GM19463 (cell line): ENCODE results near the gene DPEP1.

Experiments
- ATAC-seq: cut with Tn5 transposase; IDR thresholded peaks from one replicate; pipeline ENCODE4 v1.9.1; 2021; ENCODE audit warnings: mild to moderate bottlenecking, moderate library complexity; ENCODE audit not compliant: unreplicated experiment

Gene DPEP1

DNA sequence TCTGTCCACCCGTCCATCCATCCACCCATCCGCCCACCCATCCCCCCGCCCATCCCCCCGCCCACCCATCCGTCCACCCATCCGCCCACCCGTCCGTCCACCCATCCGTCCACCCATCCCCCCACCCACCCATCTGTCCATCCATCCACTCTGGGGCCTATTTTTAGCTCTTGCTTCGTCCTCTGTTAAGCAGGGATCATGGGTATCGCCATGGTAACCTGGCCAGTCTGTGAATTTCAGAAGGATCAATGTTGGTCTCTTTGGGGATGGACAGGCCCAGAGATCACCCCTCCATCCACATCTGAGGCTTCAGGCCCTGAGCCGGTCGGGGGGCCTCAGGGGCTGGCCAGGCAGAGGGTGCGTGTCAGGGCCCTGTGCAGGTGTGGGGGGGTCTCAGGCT, 15.2 kb upstream of the DPEP1 start:
- no peak for ATAC-seq

DNA sequence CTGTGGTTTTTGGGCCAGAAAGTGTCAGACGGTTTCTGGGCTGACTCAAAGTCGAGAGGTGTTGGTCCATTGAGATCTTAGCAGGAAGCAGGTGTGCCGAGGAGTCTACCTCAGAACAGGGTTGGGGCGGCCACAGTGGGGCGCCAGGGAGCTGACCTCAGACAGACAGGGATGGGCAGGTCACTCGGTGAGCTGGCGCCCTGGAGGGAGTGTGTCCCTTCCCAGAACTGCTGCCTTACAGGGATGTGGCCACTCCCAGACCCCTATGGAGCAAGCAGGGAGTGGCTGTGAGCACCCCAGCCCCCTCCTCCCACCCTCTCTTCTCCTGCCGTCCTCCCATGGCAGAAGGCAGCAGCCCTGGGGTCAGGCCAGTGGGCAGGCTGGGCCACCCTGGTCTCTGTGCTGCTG, 14.0 kb upstream of the DPEP1 start:
- ATAC-seq: no peak

DNA sequence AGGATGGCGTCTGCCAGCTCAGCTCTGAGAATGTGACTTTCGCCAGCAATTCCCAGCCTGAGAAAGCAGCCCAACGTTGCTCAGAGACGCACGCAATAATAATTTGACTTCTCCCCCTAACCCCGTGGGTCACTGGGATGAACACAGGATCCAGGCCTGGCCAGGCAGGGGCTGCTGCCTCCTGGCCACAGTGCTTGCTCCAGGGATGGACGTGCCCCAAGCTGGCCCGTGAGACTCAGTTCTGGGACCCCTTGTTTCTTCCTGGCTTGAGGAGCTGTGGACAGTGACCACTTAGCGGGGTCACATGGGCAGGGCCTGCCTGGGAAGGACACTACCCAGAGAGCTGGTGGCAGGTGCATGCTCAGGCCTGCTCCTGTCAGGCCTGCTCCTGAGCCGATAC, 13.5 kb upstream of the DPEP1 start:
- ATAC-seq: no peak

DNA sequence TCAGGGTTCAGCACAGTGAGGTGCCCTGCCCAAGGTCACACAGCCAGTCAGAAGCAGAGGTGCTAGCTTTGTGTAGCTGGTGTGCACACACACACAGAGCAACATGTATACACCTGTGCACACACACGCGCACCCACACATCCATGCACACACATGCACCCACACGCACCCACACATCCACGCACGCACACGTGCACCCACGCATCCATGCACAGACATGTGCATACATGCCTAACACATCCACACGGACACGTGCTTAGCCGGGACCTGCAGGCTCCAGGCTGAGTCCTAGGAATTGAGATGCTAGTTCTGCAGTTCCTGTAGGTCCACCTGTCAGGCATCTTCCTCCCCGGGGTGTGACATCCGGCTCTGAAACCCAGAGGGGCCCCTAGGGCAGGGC, 13.0 kb upstream of the DPEP1 start:
- ATAC-seq: no peak

DNA sequence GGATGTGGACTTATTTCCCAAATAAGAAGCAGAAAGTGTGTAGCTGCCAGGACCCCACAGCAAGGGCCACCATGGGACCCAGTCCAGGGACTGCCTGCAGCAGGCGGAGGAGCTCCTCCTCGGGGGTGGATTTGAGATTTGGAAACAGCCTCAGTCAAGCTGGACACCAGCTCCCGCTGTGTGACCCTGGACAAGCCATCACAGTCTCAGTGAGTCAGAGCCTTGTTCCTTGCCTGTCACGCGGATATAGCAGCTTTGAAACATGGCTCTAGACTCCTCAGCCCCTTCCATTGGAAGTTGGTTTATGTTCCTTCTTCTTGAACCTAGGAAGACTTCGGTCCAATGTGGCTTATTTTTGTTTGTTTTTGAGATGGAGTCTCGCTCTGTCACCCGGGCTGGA, 12.5 kb upstream of the DPEP1 start:
- no peak for ATAC-seq

DNA sequence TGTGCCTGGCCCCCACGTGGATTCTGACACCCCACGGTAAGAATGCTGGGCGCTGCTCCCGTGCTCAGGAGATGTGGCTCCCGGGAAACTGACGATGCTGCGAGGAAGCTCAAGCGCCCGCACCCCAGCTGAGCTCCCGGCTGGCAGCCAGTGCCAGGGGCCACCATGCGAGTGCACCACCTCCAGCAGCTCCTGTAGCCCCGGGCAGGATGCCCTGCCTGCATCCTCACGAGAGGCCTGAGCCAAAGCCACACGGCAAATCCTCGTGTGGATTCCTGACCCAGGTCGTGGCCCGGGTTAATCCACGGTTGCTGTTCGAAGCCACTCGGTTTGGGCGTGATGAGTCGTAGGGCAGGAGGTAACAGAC, 11.6 kb upstream of the DPEP1 start:
- no peak for ATAC-seq

DNA sequence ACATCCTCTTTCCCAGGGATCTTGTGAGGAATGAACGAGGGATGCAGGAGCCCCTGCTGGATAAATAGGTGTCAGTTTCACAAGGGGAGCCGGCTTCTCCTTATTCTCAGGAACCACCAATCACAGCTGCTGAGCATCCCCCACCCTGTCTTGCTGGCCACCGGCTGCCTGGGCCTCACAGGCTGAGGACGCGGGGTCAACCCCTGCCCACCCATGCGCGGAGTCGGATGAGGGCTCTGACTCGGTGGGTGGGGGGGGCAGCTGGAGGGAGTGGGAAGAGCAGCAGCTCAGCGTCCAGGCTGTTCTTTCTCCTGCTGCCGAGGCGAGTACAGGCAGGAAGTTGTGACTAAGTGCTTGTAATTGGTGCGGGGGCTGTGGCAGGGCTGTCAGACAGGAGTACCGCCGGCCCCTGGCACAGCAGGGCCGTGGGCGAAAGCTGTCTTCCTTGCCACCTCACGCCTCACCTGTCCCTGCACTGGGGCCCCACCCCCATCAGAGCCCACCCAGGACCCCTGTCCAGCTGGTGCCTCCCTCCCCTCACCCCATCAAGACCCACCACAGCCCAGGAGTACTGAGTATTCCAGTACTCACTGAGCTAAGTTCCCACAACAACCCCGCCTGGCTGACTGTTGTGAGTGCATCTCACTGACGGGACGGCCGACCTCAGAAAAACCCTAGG, 11.0 kb upstream of the DPEP1 start:
- no peak for ATAC-seq

DNA sequence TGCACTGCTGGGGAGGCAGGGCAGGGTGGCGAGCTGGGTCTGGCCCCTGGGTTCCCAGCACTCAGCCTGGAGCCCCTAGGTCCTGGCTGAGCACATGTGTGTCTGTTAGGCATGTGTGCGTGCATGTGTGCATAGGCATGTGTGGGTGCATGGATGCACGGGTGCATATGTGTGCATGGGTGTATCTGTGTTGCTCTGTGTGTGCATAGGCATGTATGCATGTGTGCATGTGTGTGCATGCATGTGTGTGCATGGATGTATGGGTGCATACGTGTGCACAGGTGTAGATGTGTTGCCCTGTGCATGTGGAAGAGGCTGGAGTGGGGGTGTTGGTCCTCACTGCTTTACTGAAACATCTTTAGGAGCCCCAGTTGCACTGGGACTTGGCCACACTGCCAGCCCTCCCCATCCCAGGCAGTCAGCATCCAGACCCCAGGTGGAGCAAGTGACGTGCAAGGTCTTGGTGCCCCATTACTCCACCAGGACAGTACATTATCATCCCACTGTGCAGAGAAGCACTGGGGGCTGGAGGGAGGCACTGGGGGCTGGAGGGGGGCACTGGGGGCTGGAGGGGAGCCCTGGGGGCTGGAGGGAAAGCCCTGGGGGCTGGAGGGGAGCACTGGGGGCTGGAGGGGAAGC, 10.4 kb upstream of the DPEP1 start:
- ATAC-seq: no peak

DNA sequence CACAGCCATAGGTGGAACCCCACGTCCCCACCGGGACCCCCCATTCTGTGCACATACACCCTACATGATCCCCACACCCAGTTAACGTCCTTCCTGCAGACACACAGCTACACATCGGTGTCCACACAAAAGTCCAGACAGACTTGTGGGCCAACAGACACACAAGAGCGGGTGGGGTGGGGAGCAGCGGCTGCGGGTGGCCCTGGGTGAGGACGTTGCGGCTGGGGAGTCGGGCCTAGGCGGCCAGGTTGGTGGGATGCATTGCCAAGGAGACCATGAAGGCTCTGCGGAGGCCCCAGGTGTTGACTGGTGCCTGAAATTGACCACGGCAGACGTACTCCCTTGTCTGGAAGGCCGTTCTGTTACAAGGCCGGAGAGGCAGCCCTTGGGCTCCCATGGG, 8.7 kb upstream of the DPEP1 start:
- ATAC-seq: no peak

DNA sequence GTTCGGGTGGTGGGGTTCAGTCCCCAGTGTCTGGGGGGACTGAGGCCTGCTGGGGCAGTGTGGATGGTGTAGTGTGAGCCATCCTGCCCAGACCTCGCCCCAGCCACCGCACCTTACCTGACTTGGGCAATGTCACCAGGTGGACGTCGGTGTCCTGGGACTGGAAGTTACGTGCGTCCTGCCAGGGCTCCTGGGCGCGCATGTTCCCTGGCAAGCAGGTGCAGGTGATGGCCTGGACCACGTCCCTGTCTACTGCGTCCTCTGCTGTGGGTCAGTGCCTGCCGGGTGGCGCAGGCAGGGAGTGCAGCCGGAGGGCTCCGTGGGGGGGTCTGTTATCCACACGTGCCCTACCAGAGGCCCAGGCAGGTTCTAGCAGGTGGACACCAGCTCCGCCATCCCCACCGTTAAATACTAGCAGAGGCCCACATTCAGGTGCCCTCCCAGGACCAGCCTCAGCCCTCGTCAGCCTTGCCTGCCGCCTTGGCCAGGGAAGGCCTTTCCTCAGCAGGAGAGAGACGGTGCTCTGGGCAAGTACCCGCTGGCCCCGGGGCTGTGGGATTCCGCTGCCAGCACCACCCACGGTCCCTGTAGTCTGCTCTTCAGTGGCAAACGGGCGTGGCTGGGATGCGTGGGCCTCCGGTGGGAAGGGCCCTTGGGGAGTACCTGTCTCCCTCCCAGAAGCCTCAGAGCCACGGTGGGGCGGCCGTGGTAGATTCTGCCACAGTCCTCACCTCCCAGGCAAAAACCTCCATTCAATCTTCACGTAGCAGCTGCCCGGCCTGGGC, 8.1 kb upstream of the DPEP1 start:
- ATAC-seq: no peak

DNA sequence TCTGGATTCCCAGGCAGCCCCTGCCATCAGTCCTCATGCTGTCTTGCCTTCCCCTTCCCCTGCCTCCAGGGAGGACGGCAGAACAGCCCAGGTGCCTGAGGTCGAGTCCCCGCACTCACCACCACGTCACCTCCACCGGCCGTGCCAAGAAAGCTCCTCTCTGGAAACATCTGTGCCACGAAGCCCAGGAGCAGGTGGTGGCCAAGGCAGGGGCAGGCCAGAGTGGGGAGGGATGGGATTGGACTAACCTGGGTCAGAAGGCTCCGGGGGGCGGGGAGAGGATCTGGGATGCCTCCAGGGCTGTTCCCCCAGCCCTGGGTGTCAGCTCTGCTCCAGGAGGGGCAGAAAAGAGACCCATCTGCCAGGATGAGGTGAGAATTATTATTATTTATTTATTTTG, 7.4 kb upstream of the DPEP1 start:
- ATAC-seq: no peak

DNA sequence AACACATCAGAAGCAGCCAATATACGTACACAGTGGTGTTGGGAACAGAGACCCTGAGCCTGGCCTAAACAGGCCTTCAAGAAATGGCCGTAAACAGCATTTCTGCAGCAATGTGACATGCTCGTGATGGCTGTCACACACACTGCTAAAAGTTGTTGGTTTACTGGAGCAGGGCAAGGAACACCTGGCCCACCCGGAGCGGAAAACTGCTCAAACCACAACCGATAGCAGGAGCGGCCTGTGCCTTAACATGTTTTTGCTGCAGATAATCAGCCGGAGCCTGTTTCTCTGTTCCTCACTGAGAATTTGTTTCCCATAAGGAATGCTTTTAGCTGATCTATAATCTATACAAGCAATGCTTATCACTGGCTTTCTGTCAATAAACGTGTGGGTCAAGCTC, 6.0 kb upstream of the DPEP1 start:
- ATAC-seq: no peak

DNA sequence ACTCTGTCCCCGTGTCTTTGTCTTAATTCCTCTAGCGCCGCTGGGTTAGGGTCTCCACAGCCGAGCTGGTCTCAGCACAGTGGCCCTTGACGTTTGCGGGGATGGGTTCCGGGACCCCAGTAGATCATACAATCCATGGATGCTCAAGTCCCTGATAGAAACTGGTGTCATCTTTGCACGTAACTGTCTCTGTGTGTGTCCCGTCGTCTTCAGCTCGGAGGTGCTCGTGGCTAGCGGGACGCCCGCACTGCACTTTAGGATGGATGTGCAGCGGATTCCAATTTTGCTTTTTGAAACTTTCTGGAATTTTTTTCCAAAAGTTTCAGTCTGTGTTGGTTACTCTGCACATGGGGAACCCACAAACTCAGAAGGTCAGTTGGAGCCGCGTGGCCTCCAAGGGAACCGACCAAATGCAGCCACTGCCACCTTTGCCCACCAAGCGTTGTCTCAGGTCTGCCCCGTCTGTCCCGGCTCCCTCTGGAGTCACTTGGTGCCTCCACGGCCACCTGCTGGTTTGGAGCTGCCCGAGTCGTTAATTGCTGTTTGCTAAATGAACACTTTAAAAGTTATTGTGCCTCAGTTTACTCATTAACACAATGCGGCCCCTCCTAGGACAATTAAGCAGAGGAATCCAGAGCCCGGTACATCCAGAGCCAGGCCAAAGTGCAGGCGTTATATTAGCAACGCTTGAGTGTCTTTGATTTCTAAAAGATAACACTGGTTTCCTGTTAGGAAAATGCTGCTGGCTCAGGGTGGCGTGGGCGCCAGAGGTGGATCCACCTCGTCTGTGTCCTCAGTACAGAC, 5.3 kb upstream of the DPEP1 start:
- no peak for ATAC-seq

DNA sequence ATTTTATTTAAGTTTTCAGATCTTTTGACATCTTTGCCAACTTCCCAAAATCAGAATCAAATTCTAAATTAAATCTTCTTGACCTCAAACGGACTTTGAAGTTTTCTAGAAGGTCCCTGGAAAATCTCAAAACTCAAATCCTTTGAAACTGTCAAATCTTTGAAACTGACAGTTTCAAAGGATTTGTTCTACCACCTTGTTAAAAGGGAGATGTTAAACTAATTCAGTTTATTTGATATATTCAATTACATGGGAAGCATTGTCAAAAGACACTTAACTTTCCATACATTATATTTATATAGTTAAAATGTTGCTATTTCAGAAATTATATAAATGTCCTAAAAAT, 3.4 kb upstream of the DPEP1 start:
- ATAC-seq: no peak

DNA sequence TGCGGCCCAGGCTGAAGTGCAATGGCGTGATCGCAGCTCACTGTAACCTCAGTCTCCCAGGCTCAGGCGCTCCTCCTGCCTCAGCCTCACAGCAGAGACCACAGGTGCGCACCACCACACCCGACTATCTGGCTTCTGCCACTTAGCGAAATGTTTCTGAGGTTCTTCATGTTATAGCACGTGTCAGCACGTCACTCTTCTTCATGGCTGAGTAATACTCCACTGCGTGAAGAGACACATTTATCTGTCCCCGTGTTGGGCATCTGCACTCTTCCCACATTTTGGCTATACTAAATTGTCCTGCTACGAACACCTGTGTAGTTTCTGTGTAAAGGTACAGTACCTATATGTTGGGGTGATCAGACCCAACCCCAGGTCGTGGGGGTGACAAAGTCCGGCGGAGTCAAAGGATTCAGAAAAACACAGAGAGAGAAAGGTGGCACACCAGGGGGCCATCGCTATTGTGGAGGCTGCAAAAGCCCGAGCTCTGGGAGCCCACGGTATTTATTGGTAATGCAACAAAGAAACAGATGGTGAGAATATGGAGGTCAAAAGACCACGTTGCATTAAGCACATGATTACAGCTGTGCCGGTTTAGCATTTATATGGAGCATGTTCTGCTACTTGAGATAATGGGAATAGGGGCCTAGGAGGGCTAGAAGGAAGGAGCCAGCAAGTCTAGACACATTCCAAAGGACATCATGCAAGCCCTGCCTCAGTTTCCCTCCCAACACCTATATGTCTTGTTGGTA, 851 bp upstream of the DPEP1 start:
- ATAC-seq: no peak

DNA sequence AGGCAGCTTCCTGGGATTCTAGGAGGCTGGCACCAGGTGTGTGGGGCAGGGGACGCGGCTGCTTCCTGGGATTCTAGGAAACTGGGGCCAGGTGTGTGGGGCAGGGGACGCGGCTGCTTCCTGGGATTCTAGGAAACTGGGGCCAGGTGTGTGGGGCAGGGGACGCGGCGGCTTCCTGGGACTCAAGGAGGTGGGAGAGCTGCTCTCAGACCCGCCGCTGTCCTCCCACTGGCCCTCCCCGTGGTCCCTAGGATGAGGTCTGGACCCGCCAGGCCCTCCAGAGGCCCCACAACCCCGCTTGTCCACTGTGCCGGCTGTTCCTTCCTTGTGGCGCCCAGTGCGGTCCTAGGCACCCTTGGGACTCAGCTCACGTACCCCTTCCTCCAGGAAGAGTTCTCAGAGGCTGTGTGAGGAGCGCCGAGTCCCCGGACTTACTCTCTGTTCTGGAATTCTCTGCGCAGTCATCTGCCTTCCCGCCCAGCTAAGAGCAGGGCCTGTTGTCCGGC, 565 bp downstream of the DPEP1 start:
- ATAC-seq: no peak

DNA sequence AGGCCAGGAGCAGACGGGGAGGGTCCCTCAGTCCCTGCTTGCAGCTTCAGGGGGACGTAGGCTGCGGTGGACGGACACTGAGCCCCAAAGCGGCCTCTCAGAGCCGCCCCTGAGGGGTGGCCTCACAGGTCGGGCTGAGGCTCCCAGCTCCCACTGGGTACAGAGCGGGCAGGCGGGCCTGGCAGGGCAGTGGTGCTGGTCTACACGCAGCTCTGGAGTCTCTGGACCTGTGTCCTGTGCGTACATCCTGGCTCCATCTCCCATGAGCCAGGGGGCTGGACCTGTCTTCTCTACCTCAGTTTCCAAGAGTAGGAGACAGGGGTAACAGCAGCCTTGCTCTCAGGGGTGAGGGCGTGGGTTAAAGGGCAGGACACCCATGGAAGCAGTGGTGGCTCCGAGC, 1.7 kb downstream of the DPEP1 start:
- ATAC-seq: no peak

DNA sequence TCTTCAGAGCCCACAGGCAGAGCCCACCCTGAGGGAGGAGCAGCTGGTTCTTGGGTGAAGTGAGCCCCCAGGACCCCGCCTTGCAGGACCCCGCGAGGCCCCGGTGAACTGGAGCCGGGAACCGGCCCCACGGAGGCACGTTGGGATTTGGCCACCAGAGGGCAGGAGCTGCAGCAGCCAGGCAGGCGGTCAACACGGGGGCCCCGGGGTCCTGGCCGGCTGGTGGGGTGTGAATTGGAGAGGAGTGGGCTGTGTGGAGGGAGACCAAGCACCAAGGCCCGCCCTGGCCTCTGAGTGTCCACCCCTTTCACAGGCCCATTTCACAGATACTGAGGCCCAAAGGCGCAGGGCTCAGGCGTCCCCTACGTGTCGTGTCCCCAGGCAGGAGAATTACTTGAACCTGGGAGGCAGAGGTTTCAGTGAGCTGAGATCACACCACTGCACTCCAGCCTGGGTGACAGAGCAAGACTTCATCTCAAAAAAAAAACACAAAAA, 2.2 kb downstream of the DPEP1 start:
- no peak for ATAC-seq

DNA sequence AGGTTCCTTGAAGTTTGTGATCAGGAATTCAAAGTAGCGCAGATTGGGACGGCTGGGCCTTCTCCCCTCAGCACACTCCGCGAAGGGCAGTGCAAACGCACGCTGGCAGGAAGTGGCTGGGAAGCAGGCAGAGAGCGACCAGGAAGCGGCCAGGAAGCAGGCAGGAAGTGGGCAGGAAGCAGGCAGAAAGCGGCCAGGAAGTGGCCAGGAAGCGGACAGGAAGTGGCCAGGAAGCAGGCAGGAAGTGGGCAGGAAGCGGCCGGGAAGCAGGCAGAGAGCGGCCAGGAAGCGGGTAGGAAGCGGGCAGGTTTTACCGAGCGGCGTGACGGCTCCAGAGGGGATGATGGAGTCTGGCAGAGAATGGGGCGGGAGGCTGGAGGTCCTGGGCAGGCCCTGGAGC, 3.2 kb downstream of the DPEP1 start:
- ATAC-seq: no peak

DNA sequence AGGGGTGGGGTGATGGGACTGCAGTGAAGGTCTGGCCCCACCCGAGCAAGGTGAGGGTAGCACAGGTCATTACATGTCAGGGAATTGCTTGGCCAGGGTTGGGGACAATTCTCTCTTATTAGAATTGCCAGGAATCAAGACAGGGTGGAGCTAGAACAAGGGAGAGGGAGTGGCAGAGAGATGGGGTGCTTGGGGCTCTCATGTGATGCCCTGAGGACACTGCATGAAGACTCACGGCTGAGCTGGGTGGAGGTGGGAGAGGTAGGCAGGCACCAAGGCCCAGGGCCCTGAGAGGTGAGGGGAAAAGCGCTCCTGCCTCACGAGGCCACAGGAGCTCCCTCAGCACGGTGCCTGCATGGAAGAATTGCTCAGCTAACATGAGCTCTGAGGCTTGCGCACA, 3.6 kb downstream of the DPEP1 start:
- no peak for ATAC-seq
